Measurements from ENCODE around the gene RAB1A. TPM values are rescaled to one million over a fixed set of nuclear protein-coding genes. Genes with fewer than 3 reads are reported as not detected.
"Not testable (repeated sequence)": the region's sequence is repeated elsewhere in the genome, so short reads cannot be mapped to it uniquely, and the experiment has no call there.

Gene RAB1A
- total RNA-seq, 1 experiment from 2014 or later: 127 TPM

GRCh38 chr2:65128297-65129190 is 1.4 kb downstream of the RAB1A start:
- H3K9me3 ChIP-seq (replicated peaks): no peaks in the 10 kb centered on the region
- 0 out of 2 replicates have a peak overlapping the region, but pooled peaks have one; percentile 5 for H3K27ac ChIP-seq
- H3K4me1 ChIP-seq (replicated peaks): peaks cover 24% of the 10 kb centered on the region
- peak overlapping the region; percentile 79 for H3K4me3 ChIP-seq
- DNase-seq (ENCODE audit: low read depth in 1 of 2, low spot score in 2 of 2): peak in 1 of 2 experiments; percentile 20
- H3K36me3 ChIP-seq: peaks cover 17% of the 10 kb centered on the region
- no peaks in the 10 kb centered on the region for H3K27me3 ChIP-seq (replicated peaks)

GRCh38 chr2:65125457-65125856 is 4.4 kb downstream of the RAB1A start:
- peaks cover 18% of the 10 kb centered on the region for H3K4me1 ChIP-seq (replicated peaks)
- peaks cover 23% of the 10 kb centered on the region for H3K36me3 ChIP-seq
- DNase-seq (ENCODE audit: low read depth in 1 of 2, low spot score in 2 of 2); H3K27me3 ChIP-seq (replicated peaks); H3K4me3 ChIP-seq; H3K27ac ChIP-seq; H3K9me3 ChIP-seq (replicated peaks): not testable (repeated sequence)

- peaks cover 24% of the 10 kb centered on the region for H3K36me3 ChIP-seq
- no peak for DNase-seq (ENCODE audit: low read depth in 1 of 2, low spot score in 2 of 2)
- no peak overlapping the region for H3K27ac ChIP-seq
- no peaks in the 10 kb centered on the region for H3K27me3 ChIP-seq (replicated peaks)
- no peaks in the 10 kb centered on the region for H3K9me3 ChIP-seq (replicated peaks)
- H3K4me1 ChIP-seq (replicated peaks): peaks cover 9% of the 10 kb centered on the region
- no peak overlapping the region for H3K4me3 ChIP-seq
Observed at GRCh38 chr2:65122313-65122712, 7.6 kb downstream of the RAB1A start.

GRCh38 chr2:65120990-65121693 is 8.8 kb downstream of the RAB1A start:
- no peak overlapping the region for H3K27ac ChIP-seq
- H3K27me3 ChIP-seq (replicated peaks): no peaks in the 10 kb centered on the region
- no peak for DNase-seq (ENCODE audit: low read depth in 1 of 2, low spot score in 2 of 2)
- H3K4me3 ChIP-seq: no peak overlapping the region
- H3K4me1 ChIP-seq (replicated peaks): peaks cover 3% of the 10 kb centered on the region; the same call in 1 of the 2 replicates
- H3K36me3 ChIP-seq: peaks cover 25% of the 10 kb centered on the region
- no peaks in the 10 kb centered on the region for H3K9me3 ChIP-seq (replicated peaks)

GRCh38 chr2:65116645-65117044 is 13.3 kb downstream of the RAB1A start:
- Histone ChIP-seq H3K4me3 (no peak overlapping the region), H3K27ac (no peak overlapping the region), H3K9me3 (replicated peaks) (no peaks in the 10 kb centered on the region), H3K4me1 (replicated peaks) (no peaks in the 10 kb centered on the region), H3K27me3 (replicated peaks) (no peaks in the 10 kb centered on the region; the same call in 1 of the 2 replicates), H3K36me3 (peaks cover 28% of the 10 kb centered on the region)
- no peak for DNase-seq (ENCODE audit: low read depth in 1 of 2, low spot score in 2 of 2)

GRCh38 chr2:65114921-65115320 is 15.0 kb downstream of the RAB1A start:
- Histone ChIP-seq H3K4me1 (replicated peaks) (0 out of 2 replicates have a peak, but pooled peaks cover under 1% of the 10 kb centered on the region), H3K27ac (no peak overlapping the region), H3K9me3 (replicated peaks) (no peaks in the 10 kb centered on the region), H3K36me3 (peaks cover 32% of the 10 kb centered on the region), H3K4me3 (no peak overlapping the region), H3K27me3 (replicated peaks) (no peaks in the 10 kb centered on the region; the same call in 1 of the 2 replicates)
- no peak for DNase-seq (ENCODE audit: low read depth in 1 of 2, low spot score in 2 of 2)

GRCh38 chr2:65113816-65114215 is 16.1 kb downstream of the RAB1A start:
- no peak overlapping the region for H3K27ac ChIP-seq
- peaks cover 26% of the 10 kb centered on the region for H3K36me3 ChIP-seq
- peaks cover 8% of the 10 kb centered on the region for H3K4me1 ChIP-seq (replicated peaks)
- no peak overlapping the region for H3K4me3 ChIP-seq
- H3K27me3 ChIP-seq (replicated peaks): no peaks in the 10 kb centered on the region; the same call in 1 of the 2 replicates
- H3K9me3 ChIP-seq (replicated peaks): no peaks in the 10 kb centered on the region
- DNase-seq (ENCODE audit: low read depth in 1 of 2, low spot score in 2 of 2): no peak

- H3K4me3 ChIP-seq: no peak overlapping the region
- DNase-seq (ENCODE audit: low read depth in 1 of 2, low spot score in 2 of 2): no peak
- no peaks in the 10 kb centered on the region; the same call in 1 of the 2 replicates for H3K27me3 ChIP-seq (replicated peaks)
- peaks cover 24% of the 10 kb centered on the region for H3K36me3 ChIP-seq
- no peak overlapping the region for H3K27ac ChIP-seq
- H3K9me3 ChIP-seq (replicated peaks): no peaks in the 10 kb centered on the region
- H3K4me1 ChIP-seq (replicated peaks): peaks cover 14% of the 10 kb centered on the region
Observed at GRCh38 chr2:65113229-65113628, 16.7 kb downstream of the RAB1A start.

- H3K9me3 ChIP-seq (replicated peaks): no peaks in the 10 kb centered on the region
- H3K27me3 ChIP-seq (replicated peaks): no peaks in the 10 kb centered on the region; the same call in 1 of the 2 replicates
- H3K36me3 ChIP-seq: peaks cover 22% of the 10 kb centered on the region
- DNase-seq (ENCODE audit: low read depth in 1 of 2, low spot score in 2 of 2): no peak
- H3K4me3 ChIP-seq: no peak overlapping the region
- peaks cover 14% of the 10 kb centered on the region for H3K4me1 ChIP-seq (replicated peaks)
- H3K27ac ChIP-seq: no peak overlapping the region
Observed at GRCh38 chr2:65112633-65113032, 17.3 kb downstream of the RAB1A start.

GRCh38 chr2:65108780-65109179 is 21.1 kb downstream of the RAB1A start:
- H3K4me3 ChIP-seq: no peak overlapping the region

GRCh38 chr2:65107530-65107929 is 22.4 kb downstream of the RAB1A start:
- Histone ChIP-seq H3K4me1 (replicated peaks) (peaks cover 42% of the 10 kb centered on the region), H3K27ac (no peak overlapping the region), H3K9me3 (replicated peaks) (no peaks in the 10 kb centered on the region), H3K36me3 (peaks cover 29% of the 10 kb centered on the region), H3K4me3 (no peak overlapping the region), H3K27me3 (replicated peaks) (no peaks in the 10 kb centered on the region)
- DNase-seq (ENCODE audit: low read depth in 1 of 2, low spot score in 2 of 2): no peak

More at GRCh38 chr2:65108780-65109179, 21.1 kb downstream of the RAB1A start:
- no peaks in the 10 kb centered on the region for H3K9me3 ChIP-seq (replicated peaks)
- DNase-seq (ENCODE audit: low read depth in 1 of 2, low spot score in 2 of 2): peak in 1 of 2 experiments; percentile 23
- no peaks in the 10 kb centered on the region; the same call in 1 of the 2 replicates for H3K27me3 ChIP-seq (replicated peaks)
- H3K36me3 ChIP-seq: peaks cover 28% of the 10 kb centered on the region
- H3K4me1 ChIP-seq (replicated peaks): peaks cover 33% of the 10 kb centered on the region
- 0 out of 2 replicates have a peak overlapping the region, but pooled peaks have one; percentile 28 for H3K27ac ChIP-seq

- DNase-seq (ENCODE audit: low read depth in 1 of 2, low spot score in 2 of 2): peak; percentile 93 to 95
- Histone ChIP-seq H3K4me3 (no peak overlapping the region), H3K27me3 (replicated peaks) (no peaks in the 10 kb centered on the region), H3K9me3 (replicated peaks) (no peaks in the 10 kb centered on the region), H3K27ac (peak overlapping the region; percentile 67), H3K4me1 (replicated peaks) (peaks cover 38% of the 10 kb centered on the region), H3K36me3 (peaks cover 54% of the 10 kb centered on the region)
Observed at GRCh38 chr2:65103013-65103715, 26.7 kb downstream of the RAB1A start.

- H3K27ac ChIP-seq: no peak overlapping the region
- no peak for DNase-seq (ENCODE audit: low read depth in 1 of 2, low spot score in 2 of 2)
- peaks cover 43% of the 10 kb centered on the region for H3K4me1 ChIP-seq (replicated peaks)
- H3K4me3 ChIP-seq: no peak overlapping the region
- peaks cover 63% of the 10 kb centered on the region for H3K36me3 ChIP-seq
- H3K9me3 ChIP-seq (replicated peaks): no peaks in the 10 kb centered on the region
- no peaks in the 10 kb centered on the region for H3K27me3 ChIP-seq (replicated peaks)
Observed at GRCh38 chr2:65101071-65101470, 28.8 kb downstream of the RAB1A start.

Measured in SJSA1 (cell line).